Prostate gland (tissue), 2 donors: Measurements from ENCODE around the gene DLGAP1. TPM values are rescaled to one million over a fixed set of nuclear protein-coding genes. Genes with fewer than 3 reads are reported as not detected.

Experiments used
- DNase-seq: peaks from one replicate; pipeline ENCODE4 v3.0.0-alpha.2; 2019; ENCODE audit warnings: low spot score
- H3K27ac ChIP-seq, 2 donors: fragments of 200-600 bp; sonication (generic); 2 replicates each; pipeline ENCODE4 v1.5.1; 2017 to 2019
- H3K27me3 ChIP-seq: fragments of 200-600 bp; sonication (generic); replicated peaks from 2 replicates; pipeline ENCODE4 v1.5.1; 2019; ENCODE audit not compliant: insufficient read depth
- H3K36me3 ChIP-seq, 2 donors: fragments of 200-600 bp; sonication (generic); 1 replicate in 1 of 2; 2 replicates in 1 of 2; pipeline versions ENCODE4 v1.5.1 to v1.8.1; 2017 to 2019
- H3K4me1 ChIP-seq: fragments of 200-600 bp; sonication (generic); replicated peaks from 2 replicates; pipeline ENCODE4 v1.5.1; 2019
- H3K4me3 ChIP-seq, 2 donors: fragments of 200-600 bp; sonication (generic); 2 replicates each; pipeline ENCODE4 v1.5.1; 2017 to 2019
- H3K9me3 ChIP-seq: fragments of 200-600 bp; sonication (generic); 2 replicates; pipeline ENCODE4 v1.5.1; 2017
- POLR2A ChIP-seq: fragments of 450-650 bp; IDR thresholded peaks from one replicate; pipeline ENCODE4 v1.6.1; 2016; ENCODE audit warnings: antibody characterized with exemption, mild to moderate bottlenecking
- POLR2AphosphoS5 ChIP-seq: sonication (generic); formaldehyde crosslinking; IDR thresholded peaks from one replicate; pipeline ENCODE4 v1.6.1; 2017; ENCODE audit warnings: antibody characterized with exemption
- WGBS: methylation state at CpG from one replicate; pipeline ENCODE4 v1.1.5; 2018; 5-methylcytosine and 5-hydroxymethylcytosine counted together
- intact Hi-C: fragments of 100-400 bp; cut with DNase I; formaldehyde crosslinking; loops from one replicate; pipeline ENCODE4 v1.14.2; 2022
- total RNA-seq, 2 donors: library from RNA; depleted of rRNA; stranded (reverse); fragments of >200 nt; gene quantifications; one replicate each; pipeline ENCODE4 v1.1.0, GENCODE V29; 2016
- TF ChIP-seq, protein P1 (sequence below), 4 experiments: fragments of 200-600 bp in 2 of 4; fragments of 450-650 bp in 2 of 4; sonication (generic) in 2 of 4; IDR thresholded peaks; 1 replicate in 3 of 4; 2 replicates in 1 of 4; pipeline ENCODE4 v1.5.1; 2016 to 2019; ENCODE audit warnings: antibody characterized with exemption in 4 of 4, mild to moderate bottlenecking in 2 of 4, moderate library complexity in 2 of 4

DLGAP1 gene
- total RNA-seq, 2 donors from 2014 or later, result 42.2 to 66.7 TPM

DNA sequence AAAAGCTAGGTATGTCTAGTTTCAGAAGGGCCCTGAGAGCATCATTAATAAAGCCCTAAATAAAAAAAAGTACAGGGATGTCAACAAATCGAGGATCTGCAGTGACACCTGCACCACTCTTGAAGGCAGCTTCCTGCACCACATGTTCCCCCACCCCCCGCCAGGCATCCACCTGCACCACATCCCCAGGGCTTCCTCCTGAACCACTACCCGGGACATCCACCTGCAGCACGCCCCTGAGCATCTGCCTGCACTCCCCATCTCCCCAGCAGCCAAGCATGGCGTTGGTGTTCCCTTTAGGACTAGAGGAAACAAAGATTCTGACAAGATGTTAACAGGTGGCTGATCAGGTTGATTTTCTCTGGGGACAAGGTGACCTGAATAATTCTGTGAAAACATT lies 55.2 kb downstream of the DLGAP1 start:
- intact Hi-C loops, result no loop called here
- Histone ChIP-seq H3K4me1 (no peaks in the 10 kb centered on the region), H3K36me3 (no peaks in the 10 kb centered on the region), H3K9me3 (no peaks in the 10 kb centered on the region), H3K27me3 (no peaks in the 10 kb centered on the region), H3K27ac (no peak overlapping the region), H3K4me3 (no peak overlapping the region)
- TF ChIP-seq, protein P1, sequence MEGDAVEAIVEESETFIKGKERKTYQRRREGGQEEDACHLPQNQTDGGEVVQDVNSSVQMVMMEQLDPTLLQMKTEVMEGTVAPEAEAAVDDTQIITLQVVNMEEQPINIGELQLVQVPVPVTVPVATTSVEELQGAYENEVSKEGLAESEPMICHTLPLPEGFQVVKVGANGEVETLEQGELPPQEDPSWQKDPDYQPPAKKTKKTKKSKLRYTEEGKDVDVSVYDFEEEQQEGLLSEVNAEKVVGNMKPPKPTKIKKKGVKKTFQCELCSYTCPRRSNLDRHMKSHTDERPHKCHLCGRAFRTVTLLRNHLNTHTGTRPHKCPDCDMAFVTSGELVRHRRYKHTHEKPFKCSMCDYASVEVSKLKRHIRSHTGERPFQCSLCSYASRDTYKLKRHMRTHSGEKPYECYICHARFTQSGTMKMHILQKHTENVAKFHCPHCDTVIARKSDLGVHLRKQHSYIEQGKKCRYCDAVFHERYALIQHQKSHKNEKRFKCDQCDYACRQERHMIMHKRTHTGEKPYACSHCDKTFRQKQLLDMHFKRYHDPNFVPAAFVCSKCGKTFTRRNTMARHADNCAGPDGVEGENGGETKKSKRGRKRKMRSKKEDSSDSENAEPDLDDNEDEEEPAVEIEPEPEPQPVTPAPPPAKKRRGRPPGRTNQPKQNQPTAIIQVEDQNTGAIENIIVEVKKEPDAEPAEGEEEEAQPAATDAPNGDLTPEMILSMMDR (IDR thresholded peaks at IDR 0.05), result no peak
- no peak for TF ChIP-seq POLR2A
- no peak for TF ChIP-seq POLR2AphosphoS5
- WGBS, result 72% methylated on average over 5 of the region's 5 CpGs
- no peak for DNase-seq

DNA sequence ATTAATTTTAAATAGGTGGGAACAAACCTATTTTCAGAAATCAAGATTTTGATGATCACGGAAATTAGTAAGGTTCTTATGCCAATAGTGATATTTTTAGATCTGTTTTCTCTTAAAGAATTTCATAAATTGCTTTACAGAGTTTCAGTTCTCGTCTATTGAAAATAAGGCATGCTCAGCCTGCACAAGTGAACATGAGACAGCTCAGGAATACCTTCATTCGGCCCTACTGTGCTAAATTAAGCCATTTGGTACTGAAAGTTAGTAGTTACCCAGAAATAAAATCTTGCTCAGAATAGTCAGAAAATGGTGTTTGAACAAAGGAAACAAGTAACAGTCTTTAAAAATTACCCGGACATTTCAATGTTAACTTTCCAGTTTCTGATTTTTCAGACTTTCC lies 60.4 kb downstream of the DLGAP1 start:
- no peaks in the 10 kb centered on the region for H3K27me3 ChIP-seq
- H3K4me1 ChIP-seq, result no peaks in the 10 kb centered on the region
- intact Hi-C loops, result no loop called here
- no peak overlapping the region for H3K27ac ChIP-seq
- 84% methylated on average over 4 of the region's 4 CpGs for WGBS
- H3K4me3 ChIP-seq, result no peak overlapping the region
- H3K36me3 ChIP-seq, result no peaks in the 10 kb centered on the region
- TF ChIP-seq POLR2AphosphoS5 (no peak), POLR2A (no peak)
- TF ChIP-seq, protein P1 (IDR thresholded peaks at IDR 0.05), result no peak
- no peaks in the 10 kb centered on the region for H3K9me3 ChIP-seq
- no peak for DNase-seq

DNA sequence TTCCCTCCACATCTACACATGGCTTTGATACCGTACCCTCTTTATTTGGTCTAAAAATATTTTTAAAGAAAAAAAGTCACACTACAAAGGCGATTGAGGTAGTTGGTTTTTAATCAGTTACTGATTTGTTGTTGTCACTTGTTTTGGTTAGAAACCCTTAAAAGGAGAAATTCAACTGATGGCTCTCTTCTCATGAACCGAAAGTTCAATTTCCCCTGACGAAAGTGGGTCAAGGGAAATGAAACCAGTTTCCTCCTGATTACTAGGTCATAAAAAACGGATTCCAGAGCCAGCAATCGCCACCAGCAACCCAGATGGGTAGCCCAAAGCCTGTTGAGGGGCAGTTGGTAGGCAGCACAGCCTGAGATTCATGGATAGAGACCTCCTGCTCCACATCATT lies 63.2 kb downstream of the DLGAP1 start:
- Histone ChIP-seq H3K9me3 (no peaks in the 10 kb centered on the region), H3K4me3 (no peak overlapping the region), H3K27me3 (no peaks in the 10 kb centered on the region), H3K4me1 (no peaks in the 10 kb centered on the region), H3K27ac (no peak overlapping the region), H3K36me3 (no peaks in the 10 kb centered on the region)
- intact Hi-C loops, result no loop called here
- DNase-seq, result no peak
- WGBS, result 69% methylated on average over 6 of the region's 6 CpGs
- TF ChIP-seq POLR2AphosphoS5, result no peak
- TF ChIP-seq, protein P1 (IDR thresholded peaks at IDR 0.05), result no peak
- TF ChIP-seq POLR2A, result no peak

DNA sequence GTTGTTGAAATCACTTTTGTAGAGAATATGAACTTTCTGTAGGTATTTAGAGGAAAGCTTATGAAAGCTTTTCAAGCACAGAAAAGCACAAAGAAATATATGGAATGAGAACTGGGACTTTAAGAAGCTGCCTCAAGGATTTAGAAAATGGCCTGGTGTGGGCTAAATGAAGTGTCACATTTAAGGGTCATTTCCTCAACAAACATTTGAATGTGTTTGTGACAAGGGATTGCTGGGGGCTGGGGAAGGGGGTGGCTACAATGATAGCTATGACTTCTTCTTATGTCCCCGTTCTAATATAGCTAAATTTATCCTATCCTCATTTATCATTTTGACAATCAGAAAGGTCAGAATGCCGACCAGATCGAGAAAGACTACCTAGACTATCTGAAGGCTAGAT lies 69.2 kb downstream of the DLGAP1 start:
- H3K4me3 ChIP-seq, result no peak overlapping the region
- 58% methylated on average over 3 of the region's 3 CpGs for WGBS
- H3K4me1 ChIP-seq, result no peaks in the 10 kb centered on the region
- intact Hi-C loops, result no loop called here
- H3K9me3 ChIP-seq, result no peaks in the 10 kb centered on the region
- H3K27me3 ChIP-seq, result no peaks in the 10 kb centered on the region
- H3K27ac ChIP-seq, result no peak overlapping the region
- H3K36me3 ChIP-seq, result no peaks in the 10 kb centered on the region
- TF ChIP-seq POLR2A (no peak), POLR2AphosphoS5 (no peak)
- TF ChIP-seq, protein P1 (IDR thresholded peaks at IDR 0.05), result no peak
- no peak for DNase-seq

DNA sequence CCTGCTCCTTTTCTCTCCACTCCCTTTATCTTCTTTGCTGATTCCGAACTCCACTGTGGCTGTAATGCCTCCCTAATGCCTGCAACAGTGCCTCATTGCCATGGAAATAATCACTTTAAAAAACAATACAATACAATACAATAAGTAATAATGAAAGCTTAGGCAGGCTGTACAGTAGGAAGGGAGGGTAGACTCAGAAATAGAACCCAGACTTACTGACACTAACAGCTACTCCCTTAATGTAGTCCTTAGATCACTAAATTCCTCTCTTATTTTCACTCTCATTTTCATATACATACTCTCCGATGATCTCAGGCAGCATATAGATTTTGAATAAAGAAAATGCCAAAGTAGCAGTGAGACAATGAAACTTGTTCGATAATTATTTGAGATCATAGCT lies 70.2 kb downstream of the DLGAP1 start:
- no peak overlapping the region for H3K27ac ChIP-seq
- no peaks in the 10 kb centered on the region for H3K36me3 ChIP-seq
- intact Hi-C loops, result no loop called here
- H3K4me1 ChIP-seq, result no peaks in the 10 kb centered on the region
- WGBS, result 42% methylated on average over 3 of the region's 3 CpGs
- no peaks in the 10 kb centered on the region for H3K27me3 ChIP-seq
- no peaks in the 10 kb centered on the region for H3K9me3 ChIP-seq
- H3K4me3 ChIP-seq, result no peak overlapping the region
- TF ChIP-seq, protein P1 (IDR thresholded peaks at IDR 0.05), result no peak
- TF ChIP-seq POLR2A (no peak), POLR2AphosphoS5 (no peak)
- no peak for DNase-seq
